ENCODE measurements around the gene MRTFA.

DNA sequence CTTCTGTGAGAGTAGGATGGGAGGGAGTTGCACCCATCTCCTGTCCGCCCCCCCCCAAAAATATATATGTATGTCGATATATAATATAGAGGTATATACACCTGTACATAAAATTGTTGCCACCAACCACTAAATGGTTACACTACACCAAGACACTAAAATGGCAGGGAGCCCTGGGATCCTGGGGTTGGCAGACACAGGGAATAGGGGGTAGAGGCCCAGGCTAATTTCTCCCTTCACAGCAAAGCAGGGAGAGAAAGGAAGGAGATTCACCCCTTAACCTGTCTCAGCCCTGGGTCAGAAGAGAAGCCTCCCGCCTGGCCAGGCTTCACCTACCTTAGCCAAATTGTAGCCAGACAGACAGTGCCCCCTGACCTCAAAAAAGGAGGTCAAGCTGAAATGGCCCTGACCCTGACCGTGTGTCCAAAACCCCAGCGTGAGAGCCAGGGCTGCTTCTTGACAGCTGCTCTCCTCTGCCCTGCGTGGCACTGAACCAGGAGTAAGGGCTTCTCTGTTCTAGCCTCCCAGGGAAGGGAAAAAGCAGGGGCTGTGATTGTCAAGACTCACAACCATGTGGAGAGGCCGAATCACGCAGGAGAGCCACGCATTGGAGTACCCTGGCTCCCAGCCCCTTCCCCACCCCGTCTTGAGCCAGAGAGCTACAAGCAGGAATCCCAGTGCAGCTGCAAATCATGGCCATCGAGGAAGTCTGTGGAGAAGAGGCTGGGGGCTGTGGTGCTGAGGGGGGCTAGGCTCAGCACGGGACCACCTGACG is 225.6 kb downstream of the MRTFA start:
- no peak for TF ChIP-seq POLR2A (IDR thresholded peaks at IDR 0.05; ENCODE audit: low read length)
- TF ChIP-seq GATA1 (IDR thresholded peaks at IDR 0.05; ENCODE audit: low read depth, low read length) = no peak

Data from erythroblast (primary cell).